Esophagus muscularis mucosa (tissue), 3 donors: ENCODE data around the gene SDHC.

Source experiments
- CTCF ChIP-seq, 3 experiments: fragments of 200-600 bp in 2 of 3; fragments of 450-650 bp in 1 of 3; sonication (generic) in 2 of 3; IDR thresholded peaks; one replicate each; pipeline ENCODE4 v1.5.1; 2017 to 2019; ENCODE audit warnings: antibody characterized with exemption in 3 of 3, mild to moderate bottlenecking in 2 of 3, moderate library complexity in 1 of 3
- EP300 ChIP-seq: sonication (generic); formaldehyde crosslinking; IDR thresholded peaks from one replicate; pipeline ENCODE4 v1.6.1; 2017; ENCODE audit warnings: antibody characterized with exemption

GRCh38 chr1:161399257-161399998 is 85.2 kb downstream of the SDHC start:
- peak; percentile 14 to 43 (median 33) for TF ChIP-seq CTCF (IDR thresholded peaks at IDR 0.05)
- no peak for TF ChIP-seq EP300
